RWPE1 (cell line): ENCODE data around the gene RNASEH2C.
"Not testable (repeated sequence)": the region's sequence is repeated elsewhere in the genome, so short reads cannot be mapped to it uniquely, and the experiment has no call there.

ENCODE experiments used
- CTCF ChIA-PET: fragments of 350-600 bp; sonication (Branson Sonifier 250); formaldehyde crosslinking; extraction: SDS; loops from one replicate; lab custom pipeline; 2021; lab: Yijun Ruan, JAX
- POLR2A ChIA-PET: fragments of 400-600 bp; formaldehyde crosslinking; extraction: SDS; loops from one replicate; lab custom pipeline; 2020; ENCODE audit warnings: antibody characterized with exemption; ENCODE audit not compliant: low non-redundant PET; lab: Yijun Ruan, JAX
- DNase-seq: peaks from one replicate; pipeline ENCODE4 v3.0.0; 2012; ENCODE audit warnings: low spot score
- H3K27ac ChIP-seq: fragments of 450-650 bp; 2 replicates; pipeline ENCODE4 v1.5.1; 2017
- CTCF ChIP-seq: fragments of 450-650 bp; conservative IDR thresholded peaks from 2 replicates; pipeline ENCODE4 v1.5.1; 2017; ENCODE audit warnings: low read depth, mild to moderate bottlenecking

The RNASEH2C gene

DNA sequence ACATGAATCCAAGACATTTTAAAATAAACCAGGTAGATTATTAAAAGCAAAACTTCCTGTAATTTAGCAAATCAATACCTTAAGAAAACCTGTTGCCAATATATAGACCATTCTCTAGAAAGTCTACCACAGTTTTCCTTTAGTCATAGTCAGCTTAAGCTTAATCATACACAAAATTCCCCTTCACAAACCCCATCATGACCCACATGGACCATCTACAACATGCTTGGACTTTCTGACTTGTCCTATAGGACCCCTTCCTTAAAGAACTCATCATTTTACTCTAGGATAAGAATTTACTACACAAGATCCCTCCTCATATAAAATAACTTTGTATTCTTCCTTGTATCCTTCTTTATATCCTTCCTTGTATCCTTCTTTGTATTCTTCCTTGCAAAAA, 16.2 kb upstream of the RNASEH2C start:
- ChIA-PET CTCF (interaction anchor here (1.0 kb wide), 1 partner anchor 10 kb away, joined by 3 read pairs; no protein-coding TSS in a partner anchor), POLR2A (no interaction called here)
- no peak overlapping the region for H3K27ac ChIP-seq
- no peak for DNase-seq
- no peak for TF ChIP-seq CTCF

GRCh38 chr11:65735111-65735510, 14.5 kb upstream of the RNASEH2C start:
- DNase-seq, POLR2A ChIA-PET, CTCF ChIA-PET, H3K27ac ChIP-seq: not testable (repeated sequence)

DNA sequence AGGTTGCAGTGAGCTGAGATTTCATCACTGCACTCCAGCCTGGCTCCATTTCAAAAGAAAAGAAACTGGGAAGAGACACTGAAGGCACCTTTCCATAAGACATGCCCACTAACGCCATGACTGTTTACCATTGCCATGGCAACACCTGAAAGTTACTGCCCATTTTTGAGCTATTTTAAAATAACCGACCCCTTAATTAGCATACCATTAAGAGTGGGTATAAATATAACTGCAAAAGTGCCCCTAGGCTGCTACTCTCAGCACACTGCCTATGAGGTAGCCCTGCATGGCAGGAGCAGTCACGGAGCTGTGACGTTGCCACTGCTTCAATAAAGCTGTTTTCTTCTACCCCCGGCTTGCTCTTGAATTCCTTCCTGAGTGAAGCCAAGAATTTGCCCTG, 9.9 kb upstream of the RNASEH2C start:
- DNase-seq: no peak
- POLR2A ChIA-PET: no interaction called here
- H3K27ac ChIP-seq: no peak overlapping the region
- TF ChIP-seq CTCF: no peak
- CTCF ChIA-PET: interaction anchor here (0.6 kb wide), 1 partner anchor 9 kb away, joined by 3 read pairs; no protein-coding TSS in a partner anchor

DNA sequence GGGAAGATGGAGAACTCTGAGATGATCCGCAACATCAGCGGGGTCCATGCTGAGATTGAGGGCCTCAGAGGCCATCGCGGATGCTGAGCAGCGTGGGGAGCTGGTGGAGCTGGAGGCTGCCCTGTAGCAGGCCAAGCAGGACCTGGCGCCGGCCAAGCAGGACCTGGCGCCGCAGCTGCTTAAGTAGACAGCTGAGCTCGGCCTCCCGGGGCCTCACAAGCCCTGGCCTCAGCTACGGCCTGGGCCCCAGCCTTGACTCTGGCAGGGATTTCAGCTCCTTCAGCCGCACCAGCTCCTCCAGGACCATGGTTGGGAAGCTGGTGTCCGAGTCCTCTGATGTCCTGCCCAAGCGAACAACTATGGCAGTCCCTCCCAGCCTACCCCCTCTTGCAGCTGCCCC, 7.3 kb upstream of the RNASEH2C start:
- no peak overlapping the region for H3K27ac ChIP-seq
- DNase-seq: no peak
- POLR2A ChIA-PET: no interaction called here
- no peak for TF ChIP-seq CTCF
- CTCF ChIA-PET: interaction anchor here (0.8 to 1.1 kb wide), 2 partner anchors 8 to 52 kb away, joined by 3 read pairs; no protein-coding TSS in a partner anchor

DNA sequence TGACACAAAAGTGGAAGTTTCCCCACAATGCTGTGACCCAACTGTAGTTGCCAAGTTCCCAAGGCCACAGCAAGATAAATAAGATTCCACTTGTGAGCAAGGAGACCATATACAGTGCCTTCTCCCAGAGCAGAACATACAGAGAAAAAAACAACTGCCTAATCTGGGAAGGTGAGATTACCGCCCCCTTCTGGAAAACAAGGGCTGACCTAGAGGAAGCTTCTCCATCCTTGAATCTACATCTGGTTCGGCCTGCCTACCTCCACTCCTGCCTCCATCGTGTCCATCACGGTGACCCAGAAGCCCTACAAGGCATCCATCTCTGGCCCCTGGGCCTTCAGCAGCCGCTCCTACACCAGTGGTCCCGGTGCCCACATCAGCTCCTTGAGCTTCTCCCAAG, 6.1 kb upstream of the RNASEH2C start:
- ChIA-PET POLR2A (no interaction called here), CTCF (interaction anchor here (0.6 to 0.8 kb wide), 3 partner anchors 10 to 330 kb away, joined by 3 read pairs; no protein-coding TSS in a partner anchor)
- TF ChIP-seq CTCF: no peak
- no peak overlapping the region for H3K27ac ChIP-seq
- no peak for DNase-seq

GRCh38 chr11:65722261-65722660, 1.7 kb upstream of the RNASEH2C start:
- TF ChIP-seq CTCF: no peak
- no peak overlapping the region for H3K27ac ChIP-seq
- DNase-seq: no peak
- CTCF ChIA-PET: no interaction called here
- POLR2A ChIA-PET: no interaction called here

GRCh38 chr11:65719871-65720210, 757 bp downstream of the RNASEH2C start:
- ChIA-PET POLR2A (interaction anchor here (0.5 to 0.6 kb wide), 3 partner anchors 9 to 167 kb away, joined by 3 to 6 read pairs (median 3); no protein-coding TSS in a partner anchor), CTCF (interaction anchor here (0.8 to 2.1 kb wide), 7 partner anchors 8 to 99 kb away, joined by 3 to 14 read pairs (median 5); partner anchors contain the start of genes AP5B1 and KAT5)
- TF ChIP-seq CTCF: no peak
- DNase-seq: peak; percentile 41
- peak overlapping the region; percentile 86 for H3K27ac ChIP-seq
